Measurements from ENCODE around the gene MEN1. TPM values are rescaled to one million over a fixed set of nuclear protein-coding genes. Genes with fewer than 3 reads are reported as not detected.

Gene MEN1
- 54.5 TPM for total RNA-seq (2021; ENCODE audit: unreplicated experiment)
- polyA plus RNA-seq (2012; ENCODE audit: insufficient read length): 84.8 TPM
- Bru-seq, nascent RNA: percentile 58 among the genes with signal in this experiment
- percentile 78 among the genes with signal in this experiment for BruChase-seq, experiment 1, labeled RNA remaining after a 2-hour chase
- BruChase-seq, experiment 2, labeled RNA remaining after a 6-hour chase: percentile 85 among the genes with signal in this experiment
- long read RNA-seq, transcript MEN1-207 (9 exons, 3,150 nt): minor isoform, 26 of 124 reads
- long read RNA-seq, transcript MEN1-202 (10 exons, 3,148 nt): major isoform, 29 of 124 reads
- long read RNA-seq, partial matches to known transcripts: 14 of 124 reads
- long read RNA-seq, other reads (novel, unspliced or antisense): 51 of 124 reads

- Histone ChIP-seq H3K4me1 (ENCODE audit: control insufficient read depth, insufficient read depth, low read length) (peaks cover 5% of the 10 kb centered on the region; the same call in 1 of the 2 replicates), H3K27me3 (ENCODE audit: control insufficient read depth, insufficient read depth, low read length) (no peaks in the 10 kb centered on the region), H3K4me3 (ENCODE audit: low read depth in 2 of 2, low read length in 2 of 2) (peak within 1 kb of the TSS; percentile 73 to 79), H3K9me3 (ENCODE audit: control insufficient read depth, insufficient read depth, low read depth, low read length) (no peaks in the 10 kb centered on the region), H3K27ac (ENCODE audit: low read length) (peak within 1 kb of the TSS; percentile 81), H3K36me3 (ENCODE audit: control insufficient read depth, insufficient read depth, low read length) (no peaks in the 10 kb centered on the region)
- BruUV-seq (replicated peaks): no TSS peak
- TF ChIP-seq POLR2AphosphoS5 (IDR thresholded peaks at IDR 0.05; ENCODE audit: low read depth, low read length): peak; percentile 90
- TF ChIP-seq TCF7L2 (IDR thresholded peaks at IDR 0.05; ENCODE audit: low read depth, low read length): 0 out of 2 replicates have a peak, but pooled peaks have one; percentile 24
- TF ChIP-seq, protein P1, sequence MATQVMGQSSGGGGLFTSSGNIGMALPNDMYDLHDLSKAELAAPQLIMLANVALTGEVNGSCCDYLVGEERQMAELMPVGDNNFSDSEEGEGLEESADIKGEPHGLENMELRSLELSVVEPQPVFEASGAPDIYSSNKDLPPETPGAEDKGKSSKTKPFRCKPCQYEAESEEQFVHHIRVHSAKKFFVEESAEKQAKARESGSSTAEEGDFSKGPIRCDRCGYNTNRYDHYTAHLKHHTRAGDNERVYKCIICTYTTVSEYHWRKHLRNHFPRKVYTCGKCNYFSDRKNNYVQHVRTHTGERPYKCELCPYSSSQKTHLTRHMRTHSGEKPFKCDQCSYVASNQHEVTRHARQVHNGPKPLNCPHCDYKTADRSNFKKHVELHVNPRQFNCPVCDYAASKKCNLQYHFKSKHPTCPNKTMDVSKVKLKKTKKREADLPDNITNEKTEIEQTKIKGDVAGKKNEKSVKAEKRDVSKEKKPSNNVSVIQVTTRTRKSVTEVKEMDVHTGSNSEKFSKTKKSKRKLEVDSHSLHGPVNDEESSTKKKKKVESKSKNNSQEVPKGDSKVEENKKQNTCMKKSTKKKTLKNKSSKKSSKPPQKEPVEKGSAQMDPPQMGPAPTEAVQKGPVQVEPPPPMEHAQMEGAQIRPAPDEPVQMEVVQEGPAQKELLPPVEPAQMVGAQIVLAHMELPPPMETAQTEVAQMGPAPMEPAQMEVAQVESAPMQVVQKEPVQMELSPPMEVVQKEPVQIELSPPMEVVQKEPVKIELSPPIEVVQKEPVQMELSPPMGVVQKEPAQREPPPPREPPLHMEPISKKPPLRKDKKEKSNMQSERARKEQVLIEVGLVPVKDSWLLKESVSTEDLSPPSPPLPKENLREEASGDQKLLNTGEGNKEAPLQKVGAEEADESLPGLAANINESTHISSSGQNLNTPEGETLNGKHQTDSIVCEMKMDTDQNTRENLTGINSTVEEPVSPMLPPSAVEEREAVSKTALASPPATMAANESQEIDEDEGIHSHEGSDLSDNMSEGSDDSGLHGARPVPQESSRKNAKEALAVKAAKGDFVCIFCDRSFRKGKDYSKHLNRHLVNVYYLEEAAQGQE (IDR thresholded peaks at IDR 0.05; ENCODE audit: insufficient read depth in 1 of 2, low read depth in 2 of 2, low read length in 1 of 2): no peak
- POLR2A ChIA-PET: interaction anchor here (0.5 to 0.6 kb wide), 2 partner anchors 12 to 707 kb away, joined by 6 to 13 read pairs; no protein-coding TSS in a partner anchor
- DNase-seq (ENCODE audit: low read depth, low spot score) (peak; percentile 81), ATAC-seq (peak; percentile 100)
- intact Hi-C loops (cut with micrococcal nuclease; ENCODE audit: unreplicated experiment) (no loop called here), in situ Hi-C loops (cut with HindIII; ENCODE audit: low pct_unique_long_range_greater_than_20kb, low sequenced_read_pairs) (no loop called here)
- CTCF ChIA-PET: interaction anchor here (0.8 kb wide), 1 partner anchor 78 kb away, joined by 3 read pairs; no protein-coding TSS in a partner anchor
These were observed at the start of gene MEN1 for GRCh38 chr11:64810271-64810890. TSS of gene MEN1 (minus strand) at chr11:64810551. CDS start at chr11:64810109, 442 bp downstream.

DNA sequence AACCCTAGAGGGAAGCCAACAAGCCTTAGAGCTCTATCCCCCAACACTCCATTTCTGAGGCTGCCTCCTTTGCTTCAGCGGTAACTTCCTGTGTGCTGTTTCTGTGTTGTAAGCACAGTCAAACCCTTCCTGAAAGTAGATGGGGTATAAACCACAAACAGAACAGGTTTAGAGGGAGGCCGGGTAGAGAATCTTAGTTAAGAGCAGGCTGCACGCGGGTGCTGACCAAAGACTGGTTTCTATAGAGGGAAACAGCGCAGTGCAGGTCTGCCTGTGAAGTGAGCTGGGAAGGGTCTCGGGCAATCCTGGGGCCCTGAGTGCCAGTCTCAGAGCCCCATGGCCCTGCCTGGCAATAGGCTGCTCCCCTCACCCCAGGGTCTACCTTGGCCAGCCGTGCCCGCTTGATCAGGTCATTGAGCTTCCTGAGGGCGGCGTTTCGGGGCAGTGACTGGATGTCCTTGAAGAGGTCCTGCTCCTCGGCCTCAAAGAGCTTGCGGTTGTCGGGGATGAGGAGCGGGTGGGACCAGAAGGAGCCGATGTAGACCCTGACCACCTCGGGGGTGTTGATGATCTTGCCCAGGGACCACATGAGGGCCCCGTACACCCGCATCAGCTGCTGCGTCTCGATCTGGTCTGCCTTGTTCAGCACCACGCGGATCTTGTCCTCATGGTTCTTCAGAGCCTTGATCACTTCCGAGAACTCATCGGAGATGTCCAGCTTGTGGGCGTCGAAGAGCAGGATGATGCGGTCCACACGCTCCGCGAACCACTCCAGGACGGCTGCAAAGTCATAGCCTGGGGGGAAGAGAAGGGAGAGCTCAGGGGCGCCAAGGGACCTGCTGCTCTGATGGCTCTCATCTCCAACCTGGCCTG, 49.4 kb upstream of the MEN1 start:
- POLR2A ChIA-PET: no interaction called here
- Histone ChIP-seq H3K36me3 (ENCODE audit: control insufficient read depth, insufficient read depth, low read length) (no peaks in the 10 kb centered on the region; the same call in 1 of the 2 replicates), H3K4me3 (ENCODE audit: low read depth in 2 of 2, low read length in 2 of 2) (no peak overlapping the region), H3K27ac (ENCODE audit: low read length) (peak overlapping the region; percentile 4), H3K27me3 (ENCODE audit: control insufficient read depth, insufficient read depth, low read length) (no peaks in the 10 kb centered on the region), H3K9me3 (ENCODE audit: control insufficient read depth, insufficient read depth, low read depth, low read length) (no peaks in the 10 kb centered on the region), H3K4me1 (ENCODE audit: control insufficient read depth, insufficient read depth, low read length) (peaks cover 64% of the 10 kb centered on the region)
- in situ Hi-C loops (cut with HindIII; ENCODE audit: low pct_unique_long_range_greater_than_20kb, low sequenced_read_pairs): no loop called here
- TF ChIP-seq SIN3A (IDR thresholded peaks at IDR 0.05; ENCODE audit: borderline replicate concordance, insufficient read depth, low read depth, low read length): no peak
- TF ChIP-seq, protein P1 (IDR thresholded peaks at IDR 0.05; ENCODE audit: insufficient read depth in 1 of 2, low read depth in 2 of 2, low read length in 1 of 2): no peak
- no TSS peak for BruUV-seq (replicated peaks)
- CTCF ChIA-PET: interaction anchor here (1.5 to 2.0 kb wide), 2 partner anchors 13 to 18 kb away, joined by 3 to 5 read pairs; no protein-coding TSS in a partner anchor
- intact Hi-C loops (cut with micrococcal nuclease; ENCODE audit: unreplicated experiment): no loop called here
- ATAC-seq (no peak), DNase-seq (ENCODE audit: low read depth, low spot score) (no peak)

Measured in Panc1 (cell line).